Transverse colon (tissue), 4 donors: ENCODE measurements around the gene NCKAP5. TPM values are rescaled to one million over a fixed set of nuclear protein-coding genes. Genes with fewer than 3 reads are reported as not detected.

Source experiments
- DNase-seq: peaks from one replicate; pipeline ENCODE4 v3.0.0-alpha.2; 2019
- H3K27ac ChIP-seq, 4 donors: fragments of 200-600 bp; sonication (generic); 2 replicates each; pipeline ENCODE4 v1.5.1; 2016 to 2018; ENCODE audit warnings: inconsistent platforms in 4 of 4
- H3K27me3 ChIP-seq: fragments of 200-600 bp; sonication (generic); 2 replicates; pipeline ENCODE4 v1.5.1; 2017; ENCODE audit warnings: inconsistent platforms
- H3K36me3 ChIP-seq, 4 donors: fragments of 200-600 bp; sonication (generic); 2 replicates each; pipeline ENCODE4 v1.5.1; 2017 to 2019; ENCODE audit warnings: inconsistent platforms in 4 of 4
- H3K4me1 ChIP-seq, 4 donors: fragments of 200-600 bp; sonication (generic); 2 replicates each; pipeline ENCODE4 v1.5.1; 2017 to 2020; ENCODE audit warnings: inconsistent platforms in 4 of 4
- H3K4me3 ChIP-seq, 4 donors: fragments of 200-600 bp; sonication (generic); 1 replicate in 1 of 4; 2 replicates in 3 of 4; pipeline versions ENCODE4 v1.5.1 to v1.6.1; 2017 to 2019; ENCODE audit warnings: inconsistent platforms in 4 of 4
- H3K9me3 ChIP-seq, 2 donors: fragments of 200-600 bp; sonication (generic); 2 replicates each; pipeline ENCODE4 v1.5.1; 2017 to 2019; ENCODE audit warnings: inconsistent platforms in 2 of 2
- EP300 ChIP-seq: sonication (generic); formaldehyde crosslinking; IDR thresholded peaks from one replicate; pipeline ENCODE4 v1.6.1; 2017; ENCODE audit warnings: antibody characterized with exemption, low read depth
- POLR2A ChIP-seq: fragments of 450-650 bp; IDR thresholded peaks from one replicate; pipeline ENCODE4 v1.6.1; 2016; ENCODE audit warnings: antibody characterized with exemption, mild to moderate bottlenecking, moderate library complexity
- POLR2AphosphoS5 ChIP-seq, 3 donors: sonication (generic); formaldehyde crosslinking; IDR thresholded peaks; one replicate each; pipeline ENCODE4 v1.6.1; 2016; ENCODE audit warnings: antibody characterized with exemption in 3 of 3
- WGBS, 2 donors: methylation state at CpG; one replicate each; pipeline ENCODE4 v1.1.5; 2018; ENCODE audit warnings: low coverage in 1 of 2; 5-methylcytosine and 5-hydroxymethylcytosine counted together
- in situ Hi-C, 4 donors: fragments of 200-750 bp; cut with MboI; loops; one replicate each; pipeline versions ENCODE4 v1.15.0 to v1.15.1; 2017; ENCODE audit warnings: low sequenced_read_pairs in 3 of 4, low pct_ligation_motif_present in 1 of 4, low pct_unique_long_range_greater_than_20kb in 1 of 4
- intact Hi-C: fragments of 100-400 bp; cut with DNase I; formaldehyde crosslinking; loops from one replicate; pipeline ENCODE4 v1.15.1; 2023; ENCODE audit warnings: low total_unique reads
- total RNA-seq, 4 donors: library from RNA; depleted of rRNA; stranded (reverse); fragments of >200 nt; gene quantifications; one replicate each; pipeline ENCODE4 v1.1.0, GENCODE V29; 2016
- TF ChIP-seq, protein P1 (sequence below), 5 experiments: fragments of 200-600 bp in 3 of 5; fragments of 450-650 bp in 2 of 5; sonication (generic) in 3 of 5; IDR thresholded peaks; 1 replicate in 2 of 5; 2 replicates in 3 of 5; pipeline ENCODE4 v1.5.1; 2016 to 2017; ENCODE audit warnings: antibody characterized with exemption in 5 of 5, inconsistent platforms in 3 of 5, mild to moderate bottlenecking in 2 of 5, moderate library complexity in 1 of 5

NCKAP5 gene
- total RNA-seq, 4 donors from 2014 or later, result 1.1 to 10.9 (median 5.0) TPM

DNA sequence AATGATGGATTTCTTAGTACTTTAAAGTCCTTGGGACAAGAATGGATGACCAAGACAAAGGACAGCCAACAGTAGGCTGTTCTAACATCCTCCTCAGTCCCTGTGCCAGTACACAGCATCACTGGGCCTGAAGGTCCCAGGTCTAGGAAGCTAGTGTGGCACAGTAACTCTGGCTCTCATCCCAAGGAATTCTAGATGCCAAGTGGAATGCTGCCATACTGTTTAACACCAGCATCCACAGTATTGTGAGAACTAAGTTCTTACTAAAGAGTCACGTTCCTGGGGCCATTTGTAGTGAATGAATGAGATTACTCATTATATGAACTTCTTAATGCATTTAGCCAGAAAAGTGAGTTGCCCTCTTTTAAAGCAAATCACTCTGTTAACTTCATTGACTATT, 830.0 kb downstream of the NCKAP5 start:
- TF ChIP-seq, protein P1, sequence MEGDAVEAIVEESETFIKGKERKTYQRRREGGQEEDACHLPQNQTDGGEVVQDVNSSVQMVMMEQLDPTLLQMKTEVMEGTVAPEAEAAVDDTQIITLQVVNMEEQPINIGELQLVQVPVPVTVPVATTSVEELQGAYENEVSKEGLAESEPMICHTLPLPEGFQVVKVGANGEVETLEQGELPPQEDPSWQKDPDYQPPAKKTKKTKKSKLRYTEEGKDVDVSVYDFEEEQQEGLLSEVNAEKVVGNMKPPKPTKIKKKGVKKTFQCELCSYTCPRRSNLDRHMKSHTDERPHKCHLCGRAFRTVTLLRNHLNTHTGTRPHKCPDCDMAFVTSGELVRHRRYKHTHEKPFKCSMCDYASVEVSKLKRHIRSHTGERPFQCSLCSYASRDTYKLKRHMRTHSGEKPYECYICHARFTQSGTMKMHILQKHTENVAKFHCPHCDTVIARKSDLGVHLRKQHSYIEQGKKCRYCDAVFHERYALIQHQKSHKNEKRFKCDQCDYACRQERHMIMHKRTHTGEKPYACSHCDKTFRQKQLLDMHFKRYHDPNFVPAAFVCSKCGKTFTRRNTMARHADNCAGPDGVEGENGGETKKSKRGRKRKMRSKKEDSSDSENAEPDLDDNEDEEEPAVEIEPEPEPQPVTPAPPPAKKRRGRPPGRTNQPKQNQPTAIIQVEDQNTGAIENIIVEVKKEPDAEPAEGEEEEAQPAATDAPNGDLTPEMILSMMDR (IDR thresholded peaks at IDR 0.05), result no peak
- no peak for TF ChIP-seq POLR2A
- TF ChIP-seq EP300, result no peak
- TF ChIP-seq POLR2AphosphoS5 (IDR thresholded peaks at IDR 0.05), result no peak
- H3K27ac ChIP-seq, result no peak overlapping the region
- no peak for DNase-seq
- no peaks in the 10 kb centered on the region for H3K4me1 ChIP-seq
- intact Hi-C loops, result no loop called here
- no peaks in the 10 kb centered on the region for H3K27me3 ChIP-seq
- WGBS, 2 donors, result 64 to 88% methylated on average over 1 of the region's 1 CpG
- H3K4me3 ChIP-seq, result no peak overlapping the region
- H3K36me3 ChIP-seq, result no peaks in the 10 kb centered on the region
- H3K9me3 ChIP-seq, result no peaks in the 10 kb centered on the region
- in situ Hi-C loops, result no loop called here

GRCh38 chr2:132736059-132736458, 832.2 kb downstream of the NCKAP5 start:
- intact Hi-C loops, result no loop called here
- Histone ChIP-seq H3K27me3 (no peaks in the 10 kb centered on the region), H3K27ac (no peak overlapping the region), H3K9me3 (no peaks in the 10 kb centered on the region), H3K36me3 (no peaks in the 10 kb centered on the region), H3K4me3 (no peak overlapping the region), H3K4me1 (no peaks in the 10 kb centered on the region)
- WGBS, 2 donors, result 86 to 100% methylated on average over 1 of the region's 1 CpG
- in situ Hi-C loops, result no loop called here
- TF ChIP-seq EP300, result no peak
- TF ChIP-seq, protein P1 (IDR thresholded peaks at IDR 0.05), result no peak
- TF ChIP-seq POLR2A, result no peak
- no peak for TF ChIP-seq POLR2AphosphoS5 (IDR thresholded peaks at IDR 0.05)
- DNase-seq, result no peak

DNA sequence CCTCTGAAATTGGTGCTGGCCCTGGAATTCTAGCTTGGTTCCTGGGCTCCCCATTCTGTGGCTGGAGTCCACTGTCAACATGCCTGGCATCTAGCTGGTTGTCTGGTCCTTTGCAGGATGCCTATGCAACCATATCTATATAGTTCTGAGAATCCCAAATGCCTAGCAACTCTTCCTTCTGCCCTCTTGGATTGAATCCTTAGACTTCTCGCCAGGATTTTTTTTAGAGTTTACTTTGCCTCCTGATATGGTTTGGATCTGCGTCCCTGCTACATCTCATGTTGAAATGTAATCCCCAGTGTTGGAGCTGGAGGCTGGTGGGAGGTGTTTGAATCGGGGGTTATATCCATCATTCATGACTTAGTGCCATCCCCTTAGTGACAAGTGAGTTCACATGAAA, 833.3 kb downstream of the NCKAP5 start:
- H3K27ac ChIP-seq, result no peak overlapping the region
- H3K27me3 ChIP-seq, result no peaks in the 10 kb centered on the region
- no peaks in the 10 kb centered on the region for H3K36me3 ChIP-seq
- H3K9me3 ChIP-seq, result no peaks in the 10 kb centered on the region
- TF ChIP-seq POLR2A (no peak), EP300 (no peak)
- TF ChIP-seq, protein P1 (IDR thresholded peaks at IDR 0.05), result no peak
- no peaks in the 10 kb centered on the region for H3K4me1 ChIP-seq
- H3K4me3 ChIP-seq, result no peak overlapping the region
- 83 to 87% methylated on average over 3 of the region's 3 CpGs for WGBS, 2 donors
- in situ Hi-C loops (no loop called here), intact Hi-C loops (no loop called here)
- no peak for DNase-seq

GRCh38 chr2:132733094-132733493, 835.2 kb downstream of the NCKAP5 start:
- Histone ChIP-seq H3K9me3 (no peaks in the 10 kb centered on the region), H3K27me3 (no peaks in the 10 kb centered on the region), H3K27ac (no peak overlapping the region), H3K4me3 (no peak overlapping the region), H3K4me1 (no peaks in the 10 kb centered on the region), H3K36me3 (no peaks in the 10 kb centered on the region)
- TF ChIP-seq POLR2A (no peak), EP300 (no peak), POLR2AphosphoS5 (IDR thresholded peaks at IDR 0.05) (no peak)
- TF ChIP-seq, protein P1 (IDR thresholded peaks at IDR 0.05), result no peak
- in situ Hi-C loops (no loop called here), intact Hi-C loops (no loop called here)
- no peak for DNase-seq
- 82 to 83% methylated on average over 5 to 6 of the region's 6 CpGs for WGBS, 2 donors
